Measurements from ENCODE around the gene MADCAM1.

Gene MADCAM1

DNA sequence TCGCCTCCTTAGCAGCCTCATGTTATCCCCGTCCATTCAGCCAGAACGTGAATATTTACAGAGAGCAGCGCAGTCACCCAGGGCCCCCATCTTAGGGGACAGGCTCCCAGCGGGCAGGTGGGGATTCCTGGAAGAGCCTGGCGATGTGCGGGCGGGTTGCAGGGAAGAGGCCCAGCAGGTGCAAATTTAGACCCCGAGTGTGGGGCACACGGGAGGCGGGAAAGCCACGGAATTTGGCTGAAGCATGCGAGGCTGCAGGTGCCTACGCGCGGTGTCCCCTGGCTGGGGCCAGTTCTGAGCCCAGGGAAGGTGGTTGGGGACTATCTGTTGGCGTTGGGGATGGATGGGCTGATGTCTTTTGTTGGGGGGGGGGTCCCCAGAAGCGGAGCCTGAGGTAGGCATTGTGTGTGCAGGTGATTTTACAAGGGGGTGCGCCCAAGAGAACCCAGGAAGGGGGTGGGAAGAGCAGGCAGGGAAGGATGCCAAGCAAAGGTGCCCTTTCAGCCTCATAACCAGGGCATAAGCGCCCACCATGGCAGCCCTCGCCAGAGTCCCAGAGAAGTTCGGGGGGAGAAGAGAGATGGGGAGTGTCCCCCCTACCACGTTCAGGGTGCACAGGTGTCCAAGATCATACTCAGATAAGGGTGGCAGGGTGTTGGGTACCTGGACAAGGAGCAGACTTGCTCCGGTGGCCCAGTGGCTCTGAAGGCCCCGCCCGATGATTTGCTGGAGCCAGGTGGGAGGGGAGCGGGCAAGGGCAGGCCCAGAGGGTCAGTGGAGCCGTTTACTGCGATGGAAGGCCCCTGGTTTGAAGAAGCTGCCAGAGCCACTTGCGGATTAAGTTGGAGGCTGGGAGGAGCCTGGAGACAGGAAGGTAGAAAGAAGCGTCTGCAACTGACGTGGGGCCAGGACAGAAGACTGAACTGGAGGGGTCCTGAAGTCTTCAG lies 12.2 kb downstream of the MADCAM1 start:
- DNase-seq (ENCODE audit: low read depth in 2 of 2) = no peak

- DNase-seq (ENCODE audit: low read depth in 2 of 2) = peak; percentile 92 to 95
Observed at GRCh38 chr19:510606-511100, 14.4 kb downstream of the MADCAM1 start.

GRCh38 chr19:511101-511851 lies 15.0 kb downstream of the MADCAM1 start:
- DNase-seq (ENCODE audit: low read depth in 2 of 2) = peak in 1 of 2 donors; percentile 60

- DNase-seq (ENCODE audit: low read depth in 2 of 2) = no peak
Observed at GRCh38 chr19:512547-513365, 16.5 kb downstream of the MADCAM1 start.

GRCh38 chr19:513368-514165 lies 17.3 kb downstream of the MADCAM1 start:
- no peak for DNase-seq (ENCODE audit: low read depth in 2 of 2)

GRCh38 chr19:514166-514663 lies 17.9 kb downstream of the MADCAM1 start:
- no peak for DNase-seq (ENCODE audit: low read depth in 2 of 2)

GRCh38 chr19:517721-518597 lies 21.7 kb downstream of the MADCAM1 start:
- no peak for DNase-seq (ENCODE audit: low read depth in 2 of 2)

DNA sequence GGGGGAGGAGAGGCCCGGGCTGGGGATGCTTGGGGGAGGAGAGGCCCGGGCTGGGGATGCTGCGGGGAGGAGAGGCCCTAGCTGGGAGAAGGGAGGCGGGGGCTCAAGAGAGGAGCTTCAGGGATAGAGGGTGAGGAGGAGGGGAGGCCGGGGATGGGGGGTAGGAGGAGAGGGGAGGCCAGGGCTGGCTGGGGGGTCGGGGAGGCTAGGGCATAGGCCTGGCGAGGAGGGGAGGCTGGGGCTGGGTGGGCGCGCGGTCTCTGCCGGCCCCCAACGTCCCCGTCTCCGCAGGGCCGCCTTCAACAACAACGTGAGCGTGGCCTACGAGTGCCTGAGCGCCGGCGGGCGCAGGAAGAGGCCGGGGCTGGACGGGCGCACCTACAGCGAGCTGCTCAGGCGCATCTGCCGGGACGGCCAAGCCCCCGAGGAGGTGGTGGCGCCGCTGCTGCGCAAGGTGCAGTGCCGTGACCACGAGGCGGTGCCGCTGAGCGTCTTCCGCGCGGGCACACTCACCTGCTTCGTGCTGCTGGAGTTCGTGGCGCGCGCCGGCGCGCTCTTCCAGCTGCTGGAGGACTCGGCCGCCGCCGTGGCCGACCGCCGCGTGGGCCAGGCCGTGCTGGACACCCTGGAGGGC lies 22.4 kb downstream of the MADCAM1 start:
- DNase-seq (ENCODE audit: low read depth in 2 of 2) = peak in 1 of 2 donors; percentile 42

GRCh38 chr19:519449-519865 lies 23.2 kb downstream of the MADCAM1 start:
- no peak for DNase-seq (ENCODE audit: low read depth in 2 of 2)

GRCh38 chr19:522726-523125 lies 26.4 kb downstream of the MADCAM1 start:
- no peak for DNase-seq (ENCODE audit: low read depth in 2 of 2)

DNA sequence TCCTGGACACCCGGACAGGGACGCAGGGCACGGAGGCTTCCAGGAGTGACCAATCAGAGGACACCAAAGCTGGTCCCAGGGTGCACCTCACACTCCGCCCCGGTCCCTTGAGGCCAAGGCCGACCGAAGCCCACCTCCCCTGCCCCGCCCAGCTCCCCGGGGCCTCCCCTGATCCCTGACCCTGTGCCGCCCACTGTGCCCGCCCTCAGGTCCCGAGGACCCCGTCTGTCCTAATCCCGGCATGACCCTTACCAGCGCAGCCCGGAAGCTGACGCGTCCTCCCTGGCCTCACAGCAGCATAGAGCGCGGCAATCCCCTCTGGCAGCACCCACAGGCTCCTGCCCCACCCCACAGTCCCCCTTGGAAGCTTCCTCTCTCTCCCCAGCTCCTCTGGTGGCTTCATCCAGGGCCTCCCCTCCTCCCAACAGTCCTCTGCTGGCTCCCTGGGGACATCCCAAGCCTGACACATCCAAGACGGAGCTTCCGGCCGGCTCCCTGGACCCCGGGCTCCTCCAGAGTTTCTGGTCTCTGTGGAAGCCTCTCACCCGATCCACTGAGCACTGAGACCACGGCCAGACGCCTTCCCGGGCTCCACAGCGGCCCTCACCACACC lies 27.9 kb downstream of the MADCAM1 start:
- no peak for DNase-seq (ENCODE audit: low read depth in 2 of 2)

GRCh38 chr19:525029-525428 lies 28.7 kb downstream of the MADCAM1 start:
- no peak for DNase-seq (ENCODE audit: low read depth in 2 of 2)

GRCh38 chr19:525857-526419 lies 29.7 kb downstream of the MADCAM1 start:
- no peak for DNase-seq (ENCODE audit: low read depth in 2 of 2)

- DNase-seq (ENCODE audit: low read depth in 2 of 2) = no peak
Observed at GRCh38 chr19:530134-531008, 34.1 kb downstream of the MADCAM1 start.

DNA sequence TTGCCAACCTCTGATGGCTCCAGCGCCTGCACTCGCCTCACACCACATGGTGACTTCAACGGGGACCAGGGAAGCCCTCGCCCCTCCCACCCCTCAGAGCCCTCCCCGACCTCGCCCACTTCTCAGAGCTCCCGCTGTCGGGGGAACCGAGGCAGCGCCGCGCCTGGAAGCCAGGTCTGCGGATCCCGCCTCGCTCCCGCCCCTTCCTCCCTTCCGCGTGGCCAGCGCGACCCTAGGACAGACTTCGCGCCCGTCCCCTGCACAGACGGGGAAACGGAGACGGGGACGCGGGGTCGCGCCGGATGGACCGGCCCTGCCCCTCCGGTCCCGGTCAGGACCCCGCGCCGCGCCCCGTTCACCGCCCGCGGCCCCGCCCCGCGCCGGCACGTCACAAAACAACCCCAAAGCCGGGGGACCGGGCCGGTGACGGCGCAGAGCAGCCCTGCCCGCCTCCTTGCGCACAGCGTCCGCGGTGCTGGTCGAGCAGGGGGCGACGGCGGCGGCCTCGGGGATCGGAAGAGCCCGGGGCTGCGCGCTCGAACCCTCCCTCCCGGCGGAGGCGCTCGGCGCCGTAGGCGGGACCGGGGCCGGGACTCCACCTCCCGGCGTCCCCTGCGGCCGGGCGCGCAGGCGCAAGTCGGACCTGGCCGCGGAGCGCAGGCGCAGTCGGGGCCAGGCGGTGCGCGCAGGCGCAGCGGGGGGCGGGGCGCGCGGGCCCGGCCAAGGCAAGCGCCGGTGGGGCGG lies 34.9 kb downstream of the MADCAM1 start:
- peak; percentile 72 to 80 for DNase-seq (ENCODE audit: low read depth in 2 of 2)

DNA sequence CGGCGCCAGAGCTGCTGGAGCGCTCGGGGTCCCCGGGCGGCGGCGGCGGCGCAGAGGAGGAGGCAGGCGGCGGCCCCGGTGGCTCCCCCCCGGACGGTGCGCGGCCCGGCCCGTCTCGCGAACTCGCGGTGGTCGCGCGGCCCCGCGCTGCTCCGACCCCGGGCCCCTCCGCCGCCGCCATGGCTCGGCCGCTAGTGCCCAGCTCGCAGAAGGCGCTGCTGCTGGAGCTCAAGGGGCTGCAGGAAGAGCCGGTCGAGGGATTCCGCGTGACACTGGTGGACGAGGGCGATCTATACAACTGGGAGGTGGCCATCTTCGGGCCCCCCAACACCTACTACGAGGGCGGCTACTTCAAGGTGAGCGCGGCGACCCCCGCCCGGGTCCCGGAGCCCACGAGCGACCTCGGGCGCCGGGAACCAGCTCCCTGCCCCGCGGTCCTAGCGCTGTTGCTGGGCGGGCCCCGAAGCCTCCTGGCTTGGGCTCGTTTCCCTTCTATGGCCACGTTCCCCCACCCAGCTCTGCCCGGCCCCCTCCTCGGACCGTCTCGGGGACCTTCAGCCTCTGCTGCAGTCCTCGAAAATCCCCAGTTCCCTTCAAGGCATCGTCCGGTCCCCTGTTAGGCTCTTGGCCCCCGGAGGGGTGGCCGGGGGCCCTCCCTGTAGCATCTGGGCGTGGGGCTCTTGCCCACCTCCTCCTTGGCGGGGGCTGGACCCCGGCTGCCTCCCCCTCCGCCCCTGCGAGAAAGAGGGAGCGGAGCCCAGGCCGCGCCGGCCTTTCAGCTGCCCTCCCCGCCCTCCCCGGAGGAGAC lies 35.7 kb downstream of the MADCAM1 start, which contains the start of gene CDC34:
Gene CDC34 (plus strand): TSS at position 8 of the 808 bp plus-strand sequence. CDS start 172 bp downstream, at position 180.
- DNase-seq (ENCODE audit: low read depth in 2 of 2) = no peak
